Raji (cell line): ENCODE results near the gene ITPR2.

ENCODE experiments used
- POLR2A ChIP-seq: IDR thresholded peaks from 2 replicates; pipeline ENCODE4 v1.6.1; 2011; ENCODE audit warnings: low read depth, low read length, control low read depth; ENCODE audit not compliant: insufficient read depth

ITPR2 gene

DNA sequence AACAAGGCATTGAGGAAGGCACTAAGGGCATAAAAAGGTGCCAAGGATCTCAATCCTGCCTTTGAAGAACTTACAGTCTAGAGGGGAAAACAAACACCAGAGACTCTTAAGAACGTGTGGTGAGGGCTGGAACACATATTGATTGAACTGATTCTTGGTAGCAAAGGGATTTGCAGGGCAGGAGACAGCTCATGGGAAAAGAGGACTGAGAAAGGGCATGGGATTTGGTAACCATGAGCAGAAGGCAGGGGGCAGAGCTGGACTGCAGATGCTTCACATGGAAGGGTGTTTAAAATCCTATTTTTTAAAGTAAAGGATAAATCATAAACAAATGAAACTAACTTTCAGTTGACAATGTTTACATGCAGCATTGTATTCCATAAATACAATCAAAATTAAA, 203.1 kb downstream of the ITPR2 start:
- no peak for TF ChIP-seq POLR2A

DNA sequence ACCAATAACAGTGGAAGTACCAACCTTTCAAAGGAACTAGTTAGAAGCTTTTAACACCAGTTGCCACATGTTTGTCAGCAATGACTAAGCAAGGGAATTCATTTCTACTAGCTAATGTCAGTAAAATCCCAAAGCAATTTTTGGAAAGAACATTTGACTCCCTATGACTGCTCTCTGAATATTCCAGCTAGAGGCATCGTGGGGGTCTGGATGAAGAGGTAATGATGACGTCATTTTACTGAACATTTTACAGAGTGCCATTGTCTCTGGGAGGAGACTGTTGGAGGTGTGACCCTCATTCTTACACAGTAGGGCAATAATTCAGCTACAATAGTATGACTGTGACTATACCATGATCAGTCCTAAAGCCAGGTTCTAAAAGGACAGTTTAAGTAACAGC, 204.8 kb downstream of the ITPR2 start:
- no peak for TF ChIP-seq POLR2A

DNA sequence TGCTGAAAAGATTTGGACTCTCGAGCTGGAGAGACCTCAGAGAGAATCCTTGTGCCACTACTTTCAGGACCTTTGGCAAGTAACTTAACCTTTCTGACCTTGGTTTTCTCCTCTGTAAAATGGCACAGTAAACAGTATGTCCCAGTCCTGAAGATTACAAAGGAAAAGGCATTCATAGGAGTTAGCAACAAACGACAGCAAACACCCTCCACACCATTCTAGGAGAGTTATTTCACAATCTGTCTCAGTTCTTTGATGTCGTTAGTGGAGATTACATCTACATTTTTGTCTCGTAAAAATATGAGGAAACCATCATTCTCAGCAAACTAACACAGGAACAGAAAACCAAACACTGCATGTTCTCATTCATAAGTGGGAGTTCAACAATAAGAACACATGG, 205.7 kb downstream of the ITPR2 start:
- TF ChIP-seq POLR2A = no peak

DNA sequence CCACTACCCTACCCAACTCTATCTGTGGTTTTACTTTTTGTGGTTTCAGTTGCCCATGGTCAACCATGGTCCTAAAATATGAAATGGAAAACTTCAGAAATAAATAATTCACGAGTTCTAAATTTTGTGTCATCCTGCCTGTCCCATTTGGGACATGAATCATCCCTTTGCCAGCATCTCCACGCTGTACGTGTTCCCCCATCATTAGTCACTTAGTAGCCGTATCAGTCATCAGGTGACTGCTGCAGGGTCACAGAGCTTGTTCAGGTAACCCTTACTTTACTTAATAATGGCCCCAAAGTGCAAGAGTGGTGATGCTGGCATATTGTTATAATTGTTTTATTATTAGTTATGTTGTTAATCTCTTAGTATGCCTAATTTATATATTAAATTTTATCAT, 209.9 kb downstream of the ITPR2 start:
- TF ChIP-seq POLR2A = no peak

DNA sequence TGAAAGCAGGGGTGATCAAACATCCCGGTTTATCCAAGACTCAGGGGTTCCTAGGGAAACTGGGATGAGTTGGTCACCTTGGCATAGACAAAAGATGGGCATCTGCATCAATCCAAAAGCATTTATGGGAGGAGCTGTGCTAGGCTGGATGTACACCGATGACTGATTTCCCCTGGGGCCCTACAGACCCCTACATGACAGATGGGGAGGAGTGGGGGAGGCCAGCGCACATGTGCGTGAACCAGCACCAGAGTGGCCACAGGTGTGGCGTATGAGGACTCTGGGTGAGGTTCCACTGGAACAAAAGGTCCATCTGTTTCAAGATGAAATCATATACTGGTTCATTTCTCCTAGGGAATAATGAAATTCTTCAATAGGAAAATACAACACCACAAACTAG, 210.4 kb downstream of the ITPR2 start:
- no peak for TF ChIP-seq POLR2A

DNA sequence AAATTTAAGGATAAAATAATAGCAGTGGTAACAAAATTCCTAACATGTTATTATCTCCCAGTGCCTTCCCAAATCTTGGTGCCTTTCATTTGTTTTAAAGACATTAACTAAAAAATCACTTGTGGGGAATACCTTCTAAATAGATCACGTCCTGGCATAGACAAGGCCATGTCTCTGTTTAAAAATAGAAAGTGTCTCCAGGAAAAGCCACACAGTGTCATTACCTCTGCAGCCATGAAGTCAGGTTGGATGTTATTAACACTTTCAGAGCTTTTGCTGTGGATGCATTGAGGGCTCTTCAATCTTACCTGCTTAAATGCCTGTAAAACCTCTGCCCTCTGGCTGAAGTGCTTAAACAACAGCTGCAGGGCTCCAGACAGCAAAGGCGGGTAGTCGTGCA, 211.1 kb downstream of the ITPR2 start:
- TF ChIP-seq POLR2A = no peak

DNA sequence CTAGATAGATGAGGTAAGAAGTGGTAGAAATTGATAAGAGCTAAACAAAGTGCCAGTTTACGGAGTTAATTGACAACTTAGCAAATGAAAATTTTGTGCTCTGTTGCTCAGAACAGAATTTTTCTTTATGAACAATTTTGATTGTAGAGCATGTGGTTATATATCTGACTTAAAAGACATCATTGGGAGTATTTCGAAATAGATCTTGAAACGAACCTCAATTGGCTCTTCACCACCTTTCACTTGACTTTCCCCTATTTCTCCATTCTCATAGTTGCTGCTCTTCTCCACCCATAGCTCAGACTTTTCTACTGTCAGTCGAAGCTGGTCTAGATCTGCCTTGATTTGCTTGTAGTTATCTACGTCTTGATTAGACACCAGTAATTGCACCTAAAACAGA, 212.1 kb downstream of the ITPR2 start:
- no peak for TF ChIP-seq POLR2A

DNA sequence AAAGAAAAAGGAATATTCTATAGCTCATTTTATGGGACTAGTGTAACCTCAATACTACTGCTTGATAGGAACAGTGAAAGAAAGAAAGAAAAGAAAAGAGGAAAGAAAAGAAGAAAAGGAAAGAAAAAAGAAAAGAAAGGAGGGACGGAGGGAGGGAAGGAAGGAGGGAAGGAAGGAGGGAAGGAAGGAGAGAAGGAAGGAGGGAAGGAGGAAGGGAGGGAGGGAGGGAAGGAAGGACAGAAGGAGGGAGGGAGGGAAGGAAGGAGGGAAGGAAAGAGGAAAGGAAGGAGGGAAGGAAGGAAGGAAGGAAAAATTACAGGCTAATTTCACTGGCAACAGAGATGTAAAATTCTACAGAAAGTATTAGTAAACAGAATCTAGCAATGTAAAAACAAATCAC, 215.5 kb downstream of the ITPR2 start:
- TF ChIP-seq POLR2A = no peak

DNA sequence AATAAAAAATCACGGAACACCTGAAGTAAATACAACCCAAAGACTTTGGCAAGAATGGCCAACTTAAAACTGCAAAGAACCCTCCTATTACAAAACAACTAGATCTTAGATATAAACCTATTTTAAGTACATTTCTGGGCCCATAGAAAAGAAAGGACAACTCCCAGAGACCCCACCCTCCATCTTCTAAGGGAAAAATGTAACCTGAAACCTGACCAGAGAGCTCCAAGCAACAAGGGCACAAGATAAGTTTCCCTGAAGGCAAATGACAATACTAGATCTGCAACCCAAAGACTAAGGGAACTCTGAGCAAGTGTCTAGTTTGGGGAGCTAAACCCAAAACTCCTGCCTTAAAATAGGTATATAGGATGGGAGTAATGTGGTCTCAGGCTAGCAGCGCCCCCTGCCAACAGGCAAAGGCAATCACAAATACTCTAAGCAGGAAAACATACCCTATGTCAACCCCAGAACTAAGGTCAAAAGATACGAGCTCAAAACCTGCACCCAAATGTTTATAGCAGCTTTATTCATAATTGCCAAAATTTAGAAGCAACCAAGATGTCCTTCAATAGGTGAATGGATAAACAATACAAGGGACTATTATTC, 218.9 kb downstream of the ITPR2 start:
- TF ChIP-seq POLR2A = no peak

DNA sequence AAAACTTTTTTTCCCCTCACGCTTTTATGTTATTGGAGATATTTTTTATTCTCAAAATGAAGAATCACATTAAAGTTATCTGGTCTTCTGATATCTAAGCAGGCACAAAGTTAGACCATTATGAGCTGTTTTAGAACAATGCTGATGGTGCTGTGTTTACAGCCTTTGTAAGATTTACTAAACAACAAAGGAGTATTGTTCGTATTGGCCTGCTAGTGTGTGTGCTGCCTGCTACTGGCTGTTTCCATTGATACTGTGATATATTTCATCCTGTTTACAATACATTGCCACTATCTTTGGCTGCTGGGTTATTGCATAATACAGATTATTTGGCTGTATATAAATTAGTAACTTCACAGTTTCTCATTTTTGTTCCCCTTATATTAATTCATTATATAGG, 220.8 kb downstream of the ITPR2 start:
- TF ChIP-seq POLR2A = no peak

DNA sequence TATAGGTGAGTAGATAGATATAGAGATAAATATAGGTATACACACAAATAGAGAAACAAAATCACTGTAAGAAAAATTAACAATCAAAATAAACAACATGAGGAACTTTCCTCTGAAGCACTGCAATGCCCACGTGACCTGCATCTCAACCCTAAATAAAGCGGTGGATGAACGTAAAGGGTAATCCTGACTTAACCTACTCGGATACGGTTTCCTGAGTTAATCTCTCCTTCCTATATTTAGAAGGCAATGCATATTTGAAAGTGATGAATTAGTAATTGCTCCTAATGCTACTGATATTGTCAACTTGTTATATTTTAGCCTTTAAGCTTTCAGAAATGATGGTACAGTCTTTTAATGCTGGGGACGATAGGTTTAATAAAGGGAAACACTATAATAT, 221.4 kb downstream of the ITPR2 start:
- TF ChIP-seq POLR2A = no peak

DNA sequence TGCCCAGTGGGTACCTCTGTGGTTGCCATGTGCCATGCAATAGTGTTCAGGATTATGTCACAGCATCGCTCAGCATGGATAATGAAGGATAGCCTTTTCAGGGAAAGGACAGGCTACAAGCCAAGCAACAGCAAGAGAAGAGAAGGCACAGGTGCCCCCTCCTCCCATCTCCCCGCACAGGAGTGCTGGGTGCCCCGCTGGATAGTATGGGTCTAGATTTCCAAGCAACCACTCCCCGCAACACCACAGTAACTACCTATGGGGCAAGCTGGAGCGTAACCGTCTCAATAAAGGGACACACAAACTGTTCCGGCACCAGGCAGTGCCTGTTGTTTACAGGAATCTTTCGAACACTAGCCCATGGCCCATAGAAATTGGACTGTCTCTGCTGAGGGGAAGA, 222.2 kb downstream of the ITPR2 start:
- no peak for TF ChIP-seq POLR2A

DNA sequence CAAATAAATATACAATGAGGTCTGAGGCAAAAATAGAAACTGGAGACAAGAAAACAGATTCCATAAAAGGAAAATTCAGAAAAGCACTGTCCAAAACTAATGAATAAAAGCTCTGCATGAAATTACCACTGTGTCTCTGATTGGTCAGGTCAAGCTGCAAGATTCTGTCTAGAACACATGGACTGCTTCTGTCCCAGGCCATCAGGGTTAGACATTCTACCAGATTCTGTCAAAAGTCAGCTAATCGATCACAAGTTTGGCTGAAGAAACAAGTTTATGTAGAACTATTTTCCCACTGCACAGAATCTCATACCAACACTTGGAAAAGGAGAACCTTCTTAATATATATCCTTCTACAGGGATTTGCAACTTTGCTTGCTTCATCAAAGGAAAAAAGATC, 223.0 kb downstream of the ITPR2 start:
- TF ChIP-seq POLR2A = no peak

DNA sequence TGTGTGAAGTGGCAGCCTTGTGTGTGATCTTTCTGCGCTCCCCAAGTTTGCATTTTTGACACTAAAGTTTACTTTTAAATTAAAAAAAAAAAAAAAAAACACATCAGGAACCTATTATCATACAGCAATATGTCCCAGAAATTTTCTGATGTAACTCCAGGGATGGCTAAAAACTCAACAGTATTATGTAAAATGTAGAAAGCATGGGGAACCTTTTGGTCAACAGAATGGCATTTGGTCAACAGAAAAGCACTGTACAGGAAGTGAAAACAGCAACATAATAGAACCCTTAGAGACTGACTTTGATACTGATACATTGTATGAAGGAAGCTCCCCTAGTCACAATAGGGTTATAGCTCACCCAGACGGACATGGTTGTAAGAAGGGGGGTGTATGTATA, 224.3 kb downstream of the ITPR2 start:
- TF ChIP-seq POLR2A = no peak

DNA sequence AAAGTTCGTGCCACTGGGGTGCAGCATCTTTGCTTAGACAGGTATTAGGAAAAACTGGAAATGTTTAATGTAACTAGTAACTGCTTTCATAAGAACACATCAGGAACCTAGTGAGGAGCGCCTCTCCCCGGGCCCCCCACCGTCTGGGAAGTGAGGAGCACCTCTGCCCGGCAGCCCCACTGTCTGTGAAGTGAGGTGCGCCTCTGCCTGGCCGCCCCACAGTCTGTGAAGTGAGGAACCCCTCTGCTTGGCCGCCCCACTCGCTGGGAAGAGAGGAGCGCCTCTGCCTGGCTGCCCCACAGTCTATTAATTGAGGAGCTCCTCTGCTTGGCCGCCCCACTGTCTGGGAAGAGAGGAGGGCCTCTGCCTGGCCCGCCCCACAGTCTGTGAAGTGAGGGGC, 224.7 kb downstream of the ITPR2 start:
- TF ChIP-seq POLR2A = no peak

DNA sequence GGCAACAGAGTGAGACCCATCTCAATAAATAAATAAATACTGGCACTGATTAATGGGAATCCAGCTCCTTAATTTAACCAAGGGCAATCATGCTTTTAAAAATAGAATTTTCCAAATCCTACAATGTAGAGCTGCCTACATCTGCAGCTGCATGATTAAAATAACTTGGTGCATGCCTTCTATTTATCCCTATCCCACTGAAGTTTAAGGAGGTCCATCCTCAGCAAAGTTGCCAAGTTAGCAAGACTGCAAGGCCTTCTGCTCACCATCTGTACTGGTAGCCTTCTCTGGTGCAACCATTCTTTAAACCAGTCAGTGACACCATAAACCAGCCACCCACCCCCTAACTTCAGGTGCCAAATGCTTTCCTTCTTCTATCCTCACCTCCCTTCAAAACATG, 226.1 kb downstream of the ITPR2 start:
- TF ChIP-seq POLR2A = no peak

DNA sequence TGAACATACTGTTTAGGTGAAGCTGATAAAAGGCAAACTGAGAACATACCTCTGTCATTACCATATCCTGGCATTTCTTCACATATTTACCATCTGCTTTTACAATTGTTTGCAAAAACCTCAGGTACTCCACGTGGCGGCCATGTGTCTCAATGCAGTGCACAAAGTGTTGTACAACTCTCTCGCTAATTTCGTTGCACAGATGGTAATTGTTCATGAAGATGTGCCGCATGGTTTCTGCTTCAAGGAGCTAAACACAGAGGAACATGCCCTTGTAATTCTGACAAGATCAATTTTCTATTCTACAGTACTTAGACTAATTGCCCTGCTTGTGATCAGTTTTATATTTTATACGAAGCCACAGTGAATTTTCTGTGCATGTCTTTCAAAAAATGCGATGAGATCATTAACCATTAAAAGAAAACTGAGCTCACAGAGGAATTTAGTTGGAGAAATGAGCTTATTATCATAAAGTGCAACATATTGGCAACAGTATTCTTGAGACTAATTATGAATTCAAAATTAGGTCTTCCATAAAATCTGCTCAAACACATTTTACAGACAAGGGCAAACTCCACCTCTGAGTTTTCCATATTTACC, 233.8 kb downstream of the ITPR2 start:
- TF ChIP-seq POLR2A = no peak
